GM12878 (cell line): ENCODE data around the gene SLC25A44.
"Not testable (repeated sequence)": the region's sequence is repeated elsewhere in the genome, so short reads cannot be mapped to it uniquely, and the experiment has no call there.

ENCODE experiments used
- BHLHE40 ChIP-seq, 2 experiments: fragments of 450-650 bp in 1 of 2; IDR thresholded peaks; 2 replicates each; pipeline ENCODE4 v1.6.1; 2011 to 2017; ENCODE audit warnings: low read depth in 2 of 2, borderline replicate concordance in 1 of 2, improper control_type of control experiment in 1 of 2, low read length in 1 of 2, mild to moderate bottlenecking in 1 of 2
- BRCA1 ChIP-seq: IDR thresholded peaks from 2 replicates; pipeline ENCODE4 v1.6.1; 2011; ENCODE audit warnings: low read depth, low read length, improper control_type of control experiment
- CREB1 ChIP-seq: IDR thresholded peaks from 2 replicates; pipeline ENCODE4 v1.6.1; 2012; ENCODE audit warnings: low read depth, mild to moderate bottlenecking, inconsistent platforms
- ETV6 ChIP-seq, 2 experiments: fragments of 450-650 bp in 1 of 2; IDR thresholded peaks in 1 of 2; conservative IDR thresholded peaks in 1 of 2; 2 replicates each; pipeline ENCODE4 v1.6.1; 2014; ENCODE audit warnings: antibody characterized with exemption in 1 of 2, borderline replicate concordance in 1 of 2, low read depth in 1 of 2, mild to moderate bottlenecking in 1 of 2, moderate library complexity in 1 of 2
- JUNB ChIP-seq: IDR thresholded peaks from 2 replicates; pipeline ENCODE4 v1.6.1; 2016; ENCODE audit warnings: antibody characterized with exemption, mild to moderate bottlenecking
- MYC ChIP-seq: IDR thresholded peaks from 2 replicates; pipeline ENCODE4 v1.6.1; 2011; ENCODE audit warnings: mild to moderate bottlenecking, low read length, moderate library complexity, inconsistent platforms; ENCODE audit not compliant: insufficient read depth, insufficient replicate concordance, insufficient read length, severe bottlenecking
- NFIC ChIP-seq: IDR thresholded peaks from 2 replicates; pipeline ENCODE4 v1.6.1; 2012; ENCODE audit warnings: low read depth, mild to moderate bottlenecking, inconsistent platforms, low read length, moderate library complexity
- RELA ChIP-seq: fragments of 450-650 bp; IDR thresholded peaks from 2 replicates; pipeline ENCODE4 v1.8.0; 2014; ENCODE audit warnings: borderline replicate concordance; ENCODE audit not compliant: partially characterized antibody
- SP1 ChIP-seq: IDR thresholded peaks from one replicate; pipeline ENCODE4 v1.6.1; 2011; ENCODE audit warnings: low read depth, low read length
- TF ChIP-seq, protein P1 (sequence below), 3 experiments: IDR thresholded peaks in 2 of 3; conservative IDR thresholded peaks in 1 of 3; 2 replicates each; pipeline ENCODE4 v1.5.1; 2011; ENCODE audit warnings: low read depth in 3 of 3, low read length in 3 of 3, mild to moderate bottlenecking in 3 of 3, control low read depth in 2 of 3, moderate library complexity in 2 of 3, inconsistent platforms in 1 of 3, mixed read lengths in 1 of 3; ENCODE audit not compliant: control insufficient read depth in 2 of 3, insufficient read depth in 1 of 3; ENCODE audit errors: extremely low read depth in 1 of 3

GRCh38 chr1:156182010-156182779 is 11.7 kb upstream of the SLC25A44 start:
- not testable (repeated sequence) for TF ChIP-seq ETV6 (conservative IDR thresholded peaks at IDR 0.05 in 1 of 2, IDR thresholded peaks at IDR 0.05 in 1 of 2; ENCODE audit: borderline replicate concordance in 1 of 2, low read depth in 1 of 2); MYC; JUNB; SP1; NFIC; BHLHE40 (IDR thresholded peaks at IDR 0.05; ENCODE audit: borderline replicate concordance in 1 of 2, low read depth in 2 of 2, low read length in 1 of 2); RELA; BRCA1; CREB1
- TF ChIP-seq, protein P1, sequence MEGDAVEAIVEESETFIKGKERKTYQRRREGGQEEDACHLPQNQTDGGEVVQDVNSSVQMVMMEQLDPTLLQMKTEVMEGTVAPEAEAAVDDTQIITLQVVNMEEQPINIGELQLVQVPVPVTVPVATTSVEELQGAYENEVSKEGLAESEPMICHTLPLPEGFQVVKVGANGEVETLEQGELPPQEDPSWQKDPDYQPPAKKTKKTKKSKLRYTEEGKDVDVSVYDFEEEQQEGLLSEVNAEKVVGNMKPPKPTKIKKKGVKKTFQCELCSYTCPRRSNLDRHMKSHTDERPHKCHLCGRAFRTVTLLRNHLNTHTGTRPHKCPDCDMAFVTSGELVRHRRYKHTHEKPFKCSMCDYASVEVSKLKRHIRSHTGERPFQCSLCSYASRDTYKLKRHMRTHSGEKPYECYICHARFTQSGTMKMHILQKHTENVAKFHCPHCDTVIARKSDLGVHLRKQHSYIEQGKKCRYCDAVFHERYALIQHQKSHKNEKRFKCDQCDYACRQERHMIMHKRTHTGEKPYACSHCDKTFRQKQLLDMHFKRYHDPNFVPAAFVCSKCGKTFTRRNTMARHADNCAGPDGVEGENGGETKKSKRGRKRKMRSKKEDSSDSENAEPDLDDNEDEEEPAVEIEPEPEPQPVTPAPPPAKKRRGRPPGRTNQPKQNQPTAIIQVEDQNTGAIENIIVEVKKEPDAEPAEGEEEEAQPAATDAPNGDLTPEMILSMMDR (IDR thresholded peaks at IDR 0.05 in 2 of 3, conservative IDR thresholded peaks at IDR 0.05 in 1 of 3; ENCODE audit: control insufficient read depth in 2 of 3, extremely low read depth in 1 of 3, insufficient read depth in 1 of 3, low read depth in 3 of 3, low read length in 3 of 3) = not testable (repeated sequence)
